HepG2 (cell line): ENCODE results near the gene SNRPD1. TPM values are rescaled to one million over a fixed set of nuclear protein-coding genes. Genes with fewer than 3 reads are reported as not detected.

Source experiments
- GMEB1 ChIP-seq: sonication (generic); formaldehyde crosslinking; IDR thresholded peaks from 2 replicates; pipeline ENCODE4 v1.5.1; 2020; ENCODE audit warnings: missing genetic modification reagents, mild to moderate bottlenecking, borderline replicate concordance
- MLX ChIP-seq: IDR thresholded peaks from 2 replicates; pipeline ENCODE4 v1.6.1; 2016
- POGZ ChIP-seq: sonication (generic); formaldehyde crosslinking; IDR thresholded peaks from 2 replicates; pipeline ENCODE4 v1.4.0; 2020; ENCODE audit warnings: mild to moderate bottlenecking, missing genetic modification reagents
- SAFB2 ChIP-seq: sonication (generic); formaldehyde crosslinking; IDR thresholded peaks from 2 replicates; pipeline ENCODE4 v1.5.1; 2020; ENCODE audit warnings: missing genetic modification reagents, low read depth, mild to moderate bottlenecking, borderline replicate concordance
- TEF ChIP-seq: sonication (generic); formaldehyde crosslinking; IDR thresholded peaks from 2 replicates; pipeline ENCODE4 v1.5.0; 2020; ENCODE audit warnings: missing genetic modification reagents
- ZFAT ChIP-seq: sonication (generic); formaldehyde crosslinking; conservative IDR thresholded peaks from 2 replicates; pipeline ENCODE4 v1.8.1; 2023; ENCODE audit warnings: missing genetic modification reagents, inconsistent platforms
- ZNF101 ChIP-seq: sonication (generic); formaldehyde crosslinking; IDR thresholded peaks from 2 replicates; pipeline ENCODE4 v1.4.0; 2020; ENCODE audit warnings: mild to moderate bottlenecking, low read depth, missing genetic modification reagents, borderline replicate concordance
- ZNF136 ChIP-seq: sonication (generic); formaldehyde crosslinking; IDR thresholded peaks from 2 replicates; pipeline ENCODE4 v1.8.1; 2022; ENCODE audit warnings: low read depth, mild to moderate bottlenecking, moderate library complexity, missing genetic modification reagents
- ZNF30 ChIP-seq: sonication (generic); formaldehyde crosslinking; IDR thresholded peaks from 2 replicates; pipeline ENCODE4 v1.5.0; 2020; ENCODE audit warnings: mild to moderate bottlenecking, missing genetic modification reagents
- ZNF318 ChIP-seq: sonication (generic); formaldehyde crosslinking; IDR thresholded peaks from 2 replicates; pipeline ENCODE4 v1.4.0; 2020; ENCODE audit warnings: mild to moderate bottlenecking, missing genetic modification reagents
- ZNF432 ChIP-seq: sonication (generic); formaldehyde crosslinking; IDR thresholded peaks from 2 replicates; pipeline ENCODE4 v1.5.0; 2020; ENCODE audit warnings: missing genetic modification reagents, mild to moderate bottlenecking, borderline replicate concordance
- ZNF775 ChIP-seq: sonication (generic); formaldehyde crosslinking; IDR thresholded peaks from 2 replicates; pipeline ENCODE4 v1.4.0; 2020; ENCODE audit warnings: missing genetic modification reagents, mild to moderate bottlenecking, moderate library complexity, borderline replicate concordance
- ZNF83 ChIP-seq: sonication (generic); formaldehyde crosslinking; IDR thresholded peaks from 2 replicates; pipeline ENCODE4 v1.4.0; 2020; ENCODE audit warnings: missing genetic modification reagents, mild to moderate bottlenecking, borderline replicate concordance
- polyA plus RNA-seq, 8 experiments: library from polyadenylated mRNA; depleted of rRNA in 3 of 8; stranded (reverse) in 7 of 8; unstranded in 1 of 8; fragments of >200 nt; fragmentation: Illumina TruSeq in 4 of 8; extraction: Trizol in 4 of 8; gene quantifications; 2 replicates each; pipeline versions ENCODE4 v1.2.1 to v1.2.3, GENCODE V29; 2011 to 2016; ENCODE audit warnings: low read depth in 4 of 8, missing spikeins in 1 of 8, mixed read lengths in 1 of 8; ENCODE audit not compliant: insufficient read depth in 1 of 8
- total RNA-seq, 5 experiments: library from RNA; depleted of rRNA; stranded (reverse); fragments of >200 nt; fragmentation: Illumina TruSeq; extraction: Trizol; gene quantifications; 2 replicates each; pipeline ENCODE4 v1.2.3, GENCODE V29; 2016; ENCODE audit warnings: low read depth in 1 of 5
- TF ChIP-seq, protein P1 (sequence below): sonication (generic); formaldehyde crosslinking; IDR thresholded peaks from 2 replicates; pipeline ENCODE4 v1.5.0; 2020; ENCODE audit warnings: mild to moderate bottlenecking, missing genetic modification reagents

Gene SNRPD1
- total and polyA plus RNA-seq, 2 of the 13 experiments (the other 11 are each of a cell fraction or from before 2014, with no cell fraction given) = 22.7 to 275 TPM

DNA sequence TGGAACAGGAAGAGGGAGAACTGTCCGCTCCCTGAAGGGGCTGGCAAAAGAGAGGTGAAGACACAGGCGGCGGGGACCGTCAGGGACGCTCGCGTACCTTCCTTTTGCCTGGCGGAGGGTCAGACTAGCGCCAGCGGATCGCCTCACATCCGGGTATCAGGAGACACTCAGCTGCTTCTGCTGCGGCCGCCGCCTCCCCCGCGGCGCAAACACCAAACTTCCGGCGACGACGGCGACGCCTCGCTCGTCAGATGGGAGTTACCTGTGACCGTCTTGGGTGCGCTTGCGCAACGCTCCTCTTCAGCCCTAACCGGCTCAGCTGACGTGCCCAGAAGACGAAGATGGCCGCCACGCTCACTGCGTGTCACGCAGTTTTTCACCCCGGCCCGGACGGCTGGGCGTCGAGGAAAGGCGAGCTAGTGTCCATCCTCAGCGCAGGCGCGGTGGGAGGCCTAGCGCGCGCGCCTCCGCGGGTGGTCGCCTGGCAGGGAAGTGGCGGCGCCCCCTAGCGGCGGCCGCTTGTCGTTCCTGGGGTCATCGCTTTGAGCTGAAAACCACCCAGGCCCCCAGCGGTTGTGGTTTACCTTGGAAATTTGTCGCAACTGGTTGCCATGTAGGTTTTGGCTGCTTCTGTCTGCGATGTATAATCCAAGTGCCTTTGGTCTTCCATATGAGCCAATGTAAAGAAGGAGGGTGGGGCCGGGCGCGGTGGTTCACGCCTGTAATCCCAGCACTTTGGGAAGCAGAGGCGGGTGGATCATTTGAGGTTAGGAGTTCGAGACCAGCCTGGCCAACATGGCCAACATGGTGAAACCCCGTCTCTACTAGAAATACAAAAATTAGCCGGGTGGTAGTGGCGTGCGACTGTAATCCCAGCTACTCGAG is 11.3 kb upstream of the SNRPD1 start, which contains the start of gene ESCO1 (continued):
- TF ChIP-seq ZNF318 (CRISPR knock-in tag) (peak; percentile 88; the same call in 1 of the 2 replicates), TEF (CRISPR knock-in tag) (peak; percentile 82; the same call in 1 of the 2 replicates), MLX (CRISPR knock-in tag) (peak; percentile 41; the same call in 1 of the 2 replicates), ZNF136 (no peak), ZNF83 (CRISPR knock-in tag) (0 out of 2 replicates have a peak, but pooled peaks have one; percentile 3), ZNF432 (CRISPR knock-in tag) (no peak), ZFAT (no peak), GMEB1 (CRISPR knock-in tag) (peak; percentile 96), POGZ (CRISPR knock-in tag) (peak; percentile 98), SAFB2 (CRISPR knock-in tag) (peak; percentile 96), ZNF101 (no peak), ZNF775 (CRISPR knock-in tag) (peak; percentile 38), ZNF30 (CRISPR knock-in tag) (no peak)
- TF ChIP-seq, protein P1, sequence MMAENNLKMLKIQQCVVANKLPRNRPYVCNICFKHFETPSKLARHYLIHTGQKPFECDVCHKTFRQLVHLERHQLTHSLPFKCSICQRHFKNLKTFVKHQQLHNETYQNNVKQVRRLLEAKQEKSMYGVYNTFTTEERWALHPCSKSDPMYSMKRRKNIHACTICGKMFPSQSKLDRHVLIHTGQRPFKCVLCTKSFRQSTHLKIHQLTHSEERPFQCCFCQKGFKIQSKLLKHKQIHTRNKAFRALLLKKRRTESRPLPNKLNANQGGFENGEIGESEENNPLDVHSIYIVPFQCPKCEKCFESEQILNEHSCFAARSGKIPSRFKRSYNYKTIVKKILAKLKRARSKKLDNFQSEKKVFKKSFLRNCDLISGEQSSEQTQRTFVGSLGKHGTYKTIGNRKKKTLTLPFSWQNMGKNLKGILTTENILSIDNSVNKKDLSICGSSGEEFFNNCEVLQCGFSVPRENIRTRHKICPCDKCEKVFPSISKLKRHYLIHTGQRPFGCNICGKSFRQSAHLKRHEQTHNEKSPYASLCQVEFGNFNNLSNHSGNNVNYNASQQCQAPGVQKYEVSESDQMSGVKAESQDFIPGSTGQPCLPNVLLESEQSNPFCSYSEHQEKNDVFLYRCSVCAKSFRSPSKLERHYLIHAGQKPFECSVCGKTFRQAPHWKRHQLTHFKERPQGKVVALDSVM (CRISPR knock-in tag) = peak; percentile 71
